Sigmoid colon (tissue), 7 donors: ENCODE data around the gene TTC14. TPM values are rescaled to one million over a fixed set of nuclear protein-coding genes. Genes with fewer than 3 reads are reported as not detected.
"Not testable (repeated sequence)": the region's sequence is repeated elsewhere in the genome, so short reads cannot be mapped to it uniquely, and the experiment has no call there.

ENCODE experiments used
- DNase-seq: peaks from one replicate; pipeline ENCODE4 v3.0.0-alpha.2; 2019
- H3K27ac ChIP-seq, 4 donors: fragments of 200-600 bp; sonication (generic); one replicate each; pipeline ENCODE4 v1.5.1; 2016 to 2019; ENCODE audit warnings: mild to moderate bottlenecking in 1 of 4
- H3K27me3 ChIP-seq, 3 donors: fragments of 200-600 bp; sonication (generic); one replicate each; pipeline ENCODE4 v1.5.1; 2019; ENCODE audit warnings: mild to moderate bottlenecking in 1 of 3
- H3K36me3 ChIP-seq, 4 donors: fragments of 200-600 bp; sonication (generic); one replicate each; pipeline ENCODE4 v1.5.1; 2016 to 2019
- H3K4me1 ChIP-seq, 4 donors: fragments of 200-600 bp; sonication (generic); one replicate each; pipeline ENCODE4 v1.5.1; 2017 to 2019
- H3K4me3 ChIP-seq, 4 donors: fragments of 200-600 bp; sonication (generic); one replicate each; pipeline ENCODE4 v1.5.1; 2017 to 2019; ENCODE audit warnings: mild to moderate bottlenecking in 2 of 4, moderate library complexity in 1 of 4
- H3K9me3 ChIP-seq, 4 donors: fragments of 200-600 bp in 3 of 4; sonication (generic) in 3 of 4; one replicate each; pipeline versions ENCODE4 v1.5.1 to v1.6.1; 2013 to 2019
- CTCF ChIP-seq, 4 experiments: fragments of 450-650 bp in 3 of 4; fragments of 200-600 bp in 1 of 4; IDR thresholded peaks; one replicate each; pipeline ENCODE4 v1.5.1; 2016 to 2019; ENCODE audit warnings: antibody characterized with exemption in 4 of 4, mild to moderate bottlenecking in 3 of 4, moderate library complexity in 2 of 4
- EP300 ChIP-seq, 4 donors: sonication (generic); formaldehyde crosslinking; IDR thresholded peaks; one replicate each; pipeline ENCODE4 v1.6.1; 2017; ENCODE audit warnings: antibody characterized with exemption in 4 of 4
- POLR2A ChIP-seq, 2 donors: fragments of 450-650 bp; IDR thresholded peaks; one replicate each; pipeline ENCODE4 v1.6.1; 2016; ENCODE audit warnings: antibody characterized with exemption in 2 of 2, mild to moderate bottlenecking in 2 of 2, moderate library complexity in 2 of 2
- POLR2AphosphoS5 ChIP-seq, 4 donors: sonication (generic); formaldehyde crosslinking; IDR thresholded peaks; one replicate each; pipeline ENCODE4 v1.6.1; 2017; ENCODE audit warnings: antibody characterized with exemption in 4 of 4
- WGBS, 2 donors: extraction: QIAGEN DNeasy Blood & Tissue Kit; methylation state at CpG; one replicate each; pipeline ENCODE4 v1.1.7; 2013; 5-methylcytosine and 5-hydroxymethylcytosine counted together
- intact Hi-C: fragments of 100-400 bp; cut with DNase I; formaldehyde crosslinking; loops from one replicate; pipeline ENCODE4 v1.15.1; 2023
- polyA plus RNA-seq, 3 donors: library from polyadenylated mRNA; stranded (reverse); fragments of 200-250 nt; gene quantifications; one replicate each; pipeline ENCODE4 v1.2.3, GENCODE V29; 2013
- total RNA-seq, 4 donors: library from RNA; depleted of rRNA; stranded (reverse); fragments of >200 nt; gene quantifications; one replicate each; pipeline ENCODE4 v1.1.0, GENCODE V29; 2016
- donor health status: healthy with polysubstance abuse.
- donor health status: Bipolar disorder and iron deficiency.
- donor health status: healthy.

TTC14 gene
- total and polyA plus RNA-seq, 7 donors, result 1.2 to 66.2 (median 29.3) TPM

- WGBS, 2 donors, result 76 to 79% methylated on average over 6 of the region's 6 CpGs
- Histone ChIP-seq H3K36me3 (no peaks in the 10 kb centered on the region), H3K27ac (no peak overlapping the region), H3K4me3 (no peak overlapping the region), H3K27me3 (no peaks in the 10 kb centered on the region), H3K4me1 (no peaks in the 10 kb centered on the region), H3K9me3 (no peaks in the 10 kb centered on the region)
- intact Hi-C loops, result no loop called here
- no peak for TF ChIP-seq EP300 (IDR thresholded peaks at IDR 0.05)
- no peak for TF ChIP-seq POLR2A (IDR thresholded peaks at IDR 0.05)
- TF ChIP-seq POLR2AphosphoS5 (IDR thresholded peaks at IDR 0.05), result no peak
- no peak for TF ChIP-seq CTCF (IDR thresholded peaks at IDR 0.05)
- no peak for DNase-seq
These were observed 29.9 kb upstream of the TTC14 start for GRCh38 chr3:180571831-180572598.

- Histone ChIP-seq H3K4me1 (no peaks in the 10 kb centered on the region), H3K9me3 (no peaks in the 10 kb centered on the region), H3K27ac (no peak overlapping the region), H3K4me3 (no peak overlapping the region), H3K27me3 (no peaks in the 10 kb centered on the region), H3K36me3 (no peaks in the 10 kb centered on the region)
- intact Hi-C loops, result no loop called here
- no peak for TF ChIP-seq POLR2A (IDR thresholded peaks at IDR 0.05)
- TF ChIP-seq CTCF (IDR thresholded peaks at IDR 0.05), result no peak
- no peak for TF ChIP-seq EP300 (IDR thresholded peaks at IDR 0.05)
- TF ChIP-seq POLR2AphosphoS5 (IDR thresholded peaks at IDR 0.05), result no peak
- WGBS, 2 donors, result 77 to 82% methylated on average over 3 of the region's 3 CpGs
- no peak for DNase-seq
These were observed 26.4 kb upstream of the TTC14 start for GRCh38 chr3:180575571-180575970.

GRCh38 chr3:180580934-180581333 lies 21.0 kb upstream of the TTC14 start:
- no peaks in the 10 kb centered on the region for H3K9me3 ChIP-seq
- H3K27ac ChIP-seq, result no peak overlapping the region
- TF ChIP-seq EP300 (IDR thresholded peaks at IDR 0.05), result no peak
- TF ChIP-seq POLR2A (IDR thresholded peaks at IDR 0.05), result no peak
- no peak for TF ChIP-seq CTCF (IDR thresholded peaks at IDR 0.05)
- no peak for TF ChIP-seq POLR2AphosphoS5 (IDR thresholded peaks at IDR 0.05)
- intact Hi-C loops, result no loop called here
- no peaks in the 10 kb centered on the region for H3K4me1 ChIP-seq
- no peak for DNase-seq
- H3K27me3 ChIP-seq, result peaks cover 0 to 6% (median 0%) of the 10 kb centered on the region in 3 donors
- no peak overlapping the region for H3K4me3 ChIP-seq
- WGBS, 2 donors, result 71 to 77% methylated on average over 1 of the region's 1 CpG
- no peaks in the 10 kb centered on the region for H3K36me3 ChIP-seq

GRCh38 chr3:180590396-180590795 lies 11.6 kb upstream of the TTC14 start:
- Histone ChIP-seq H3K27me3 (peaks cover 0 to 18% (median 0%) of the 10 kb centered on the region in 3 donors), H3K4me3 (no peak overlapping the region), H3K36me3 (no peaks in the 10 kb centered on the region), H3K9me3 (no peaks in the 10 kb centered on the region), H3K4me1 (no peaks in the 10 kb centered on the region), H3K27ac (no peak overlapping the region)
- TF ChIP-seq POLR2AphosphoS5 (IDR thresholded peaks at IDR 0.05), result no peak
- TF ChIP-seq POLR2A (IDR thresholded peaks at IDR 0.05), result no peak
- no peak for TF ChIP-seq CTCF (IDR thresholded peaks at IDR 0.05)
- TF ChIP-seq EP300 (IDR thresholded peaks at IDR 0.05), result no peak
- DNase-seq, result no peak
- intact Hi-C loops, result no loop called here
- WGBS, 2 donors, result 90 to 93% methylated on average over 23 of the region's 23 CpGs

- intact Hi-C loops, H3K9me3 ChIP-seq, DNase-seq, H3K4me1 ChIP-seq, H3K36me3 ChIP-seq, H3K27ac ChIP-seq, H3K4me3 ChIP-seq, H3K27me3 ChIP-seq: not testable (repeated sequence)
- WGBS, 2 donors, result 89 to 96% methylated on average over 7 of the region's 7 CpGs
These were observed 8.3 kb upstream of the TTC14 start for GRCh38 chr3:180593631-180594030.
